ENCODE data around the gene PTP4A2.

PTP4A2 gene

DNA sequence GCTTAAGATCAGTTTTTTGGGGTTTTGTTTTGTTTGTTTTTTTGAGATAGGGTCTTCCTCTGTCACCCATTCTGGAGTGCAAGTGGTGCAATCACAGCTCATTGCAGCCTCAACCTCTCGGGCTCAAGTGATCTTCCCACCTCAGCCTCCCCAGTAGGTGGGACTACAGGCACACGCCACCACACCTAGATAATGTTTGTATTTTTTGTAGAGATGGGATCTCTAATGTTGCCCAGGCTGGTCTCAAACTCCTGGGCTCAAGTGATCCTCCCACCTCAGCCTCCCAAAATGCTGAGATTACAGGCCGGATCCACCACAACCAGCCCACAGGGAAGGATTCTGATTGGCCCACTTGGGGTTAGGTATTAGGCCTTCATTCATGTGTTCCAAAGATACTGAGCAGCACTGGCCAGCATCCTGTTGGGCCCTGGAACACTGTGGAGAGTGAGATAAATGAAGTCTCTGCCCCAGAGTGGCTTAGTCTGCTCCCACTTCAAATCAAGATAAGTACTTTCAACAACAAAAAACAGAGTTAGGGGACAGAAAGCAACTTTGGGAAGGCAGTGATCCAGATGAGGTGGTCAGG, 54.7 kb downstream of the PTP4A2 start:
- no peak for DNase-seq

DNA sequence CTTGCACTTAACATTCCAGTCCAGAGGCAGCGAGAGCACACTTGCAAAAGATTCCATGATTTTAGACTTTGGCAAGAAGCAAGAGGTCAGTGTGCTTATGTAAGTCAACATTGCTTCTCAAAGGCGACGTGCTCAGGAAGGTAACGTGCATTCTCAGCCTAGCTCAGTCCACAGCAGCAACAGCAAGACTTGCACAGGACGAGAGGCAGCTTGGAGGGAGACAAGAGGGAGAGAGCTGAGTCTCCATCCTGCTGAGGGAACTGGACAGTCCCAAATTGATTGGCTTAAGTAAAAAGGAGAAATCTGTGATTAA, 56.5 kb downstream of the PTP4A2 start:
- no peak for DNase-seq

DNA sequence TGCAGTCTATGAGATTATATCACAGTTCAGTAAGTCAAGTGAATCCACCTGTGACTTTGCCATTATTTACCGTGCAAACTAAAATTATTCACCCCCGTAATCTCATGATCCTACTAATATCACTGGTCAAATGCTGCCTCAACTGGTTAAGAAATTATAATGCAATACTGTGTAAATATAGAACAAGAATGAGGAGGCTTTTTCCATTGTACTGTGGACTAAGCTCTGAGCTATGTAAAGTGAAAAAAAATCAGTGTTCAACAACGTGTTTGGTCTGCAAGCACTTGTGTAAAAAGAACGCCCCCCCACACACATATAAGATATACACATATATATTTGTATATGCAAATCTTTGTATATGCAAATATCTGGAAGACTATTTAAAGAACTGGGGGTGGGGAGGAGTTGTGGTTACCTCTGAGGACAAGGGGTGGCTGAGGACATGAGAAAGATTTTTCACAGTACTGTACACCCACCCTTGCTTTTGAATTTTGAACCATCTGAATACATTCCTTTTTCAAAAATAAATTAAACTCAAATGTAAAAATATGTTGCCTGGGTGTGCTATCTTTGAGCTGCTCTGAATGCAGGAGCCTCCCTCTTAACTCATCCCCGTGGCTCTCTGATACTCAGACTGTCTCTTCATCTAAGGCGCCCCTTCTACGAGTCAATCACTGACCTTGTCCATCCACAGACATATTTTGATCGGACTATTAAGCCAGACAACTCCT, 57.0 kb downstream of the PTP4A2 start:
- DNase-seq = no peak

- DNase-seq = no peak
These were observed 58.1 kb downstream of the PTP4A2 start for GRCh38 chr1:31879981-31880608.

DNA sequence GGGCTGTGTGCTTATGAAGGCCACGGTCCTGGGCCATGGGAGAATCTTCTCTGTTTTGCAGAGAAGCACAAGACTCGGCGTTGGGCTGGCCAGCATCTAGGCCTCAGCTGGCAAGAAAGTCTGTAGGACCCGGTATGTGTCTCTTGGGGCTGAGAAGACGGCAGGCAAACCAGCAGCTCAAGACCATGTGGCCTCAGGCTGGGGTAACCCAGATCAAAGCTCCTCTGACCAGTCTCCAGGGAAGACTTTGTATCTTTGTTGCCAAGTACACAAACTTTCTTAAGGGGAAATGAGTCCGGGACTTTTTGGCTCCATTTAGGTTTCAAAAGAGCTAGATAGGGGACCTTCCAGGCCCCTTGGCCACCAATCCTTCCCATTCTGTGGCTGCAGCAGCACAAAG, 60.1 kb downstream of the PTP4A2 start:
- DNase-seq = no peak

DNA sequence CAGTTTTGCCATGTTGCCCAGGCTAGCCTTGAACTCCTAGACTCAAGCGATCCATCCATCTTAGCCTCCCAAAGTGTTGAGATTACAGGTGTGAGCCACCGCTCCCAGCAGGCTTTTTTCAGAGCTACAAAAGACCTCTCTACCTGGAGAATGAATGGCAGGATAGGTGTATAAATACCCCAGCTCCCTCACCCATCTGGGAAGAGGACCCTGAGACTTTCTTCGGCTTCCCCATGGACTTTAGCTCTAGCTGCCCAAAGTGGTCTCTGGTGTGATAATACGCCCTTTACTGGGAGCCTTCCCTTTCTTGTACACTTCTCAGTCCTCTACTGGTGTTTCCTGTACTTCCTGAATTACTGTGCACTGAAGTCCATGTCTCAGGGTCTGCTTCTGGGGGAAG, 60.6 kb downstream of the PTP4A2 start:
- DNase-seq = no peak

DNA sequence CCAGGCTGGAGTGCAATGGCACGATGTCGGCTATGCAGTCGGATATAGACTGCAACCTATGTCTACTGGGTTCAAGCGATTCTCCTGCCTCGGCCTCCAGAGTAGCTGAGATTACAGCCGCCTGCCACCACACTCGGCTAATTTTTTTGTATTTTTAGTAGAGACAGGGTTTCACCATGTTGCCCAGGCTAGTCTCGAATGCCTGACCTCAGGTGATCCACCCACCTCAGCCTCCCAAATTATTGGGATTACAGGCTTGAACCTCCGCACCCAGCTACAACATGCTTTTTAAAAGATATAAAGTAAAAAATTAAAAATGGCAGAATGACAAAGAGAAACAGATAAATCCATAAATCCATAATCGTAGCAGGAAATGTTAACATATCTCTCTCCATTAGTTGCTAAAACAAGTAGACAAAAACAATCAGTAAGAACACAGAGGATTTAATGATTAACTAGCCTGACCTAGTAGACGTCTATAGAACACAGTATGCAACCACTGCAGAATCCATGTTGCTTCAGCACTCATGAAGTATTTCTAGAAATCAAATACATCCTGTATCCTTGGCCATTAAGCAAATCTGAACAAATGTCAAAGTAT, 62.4 kb downstream of the PTP4A2 start:
- DNase-seq = no peak

DNA sequence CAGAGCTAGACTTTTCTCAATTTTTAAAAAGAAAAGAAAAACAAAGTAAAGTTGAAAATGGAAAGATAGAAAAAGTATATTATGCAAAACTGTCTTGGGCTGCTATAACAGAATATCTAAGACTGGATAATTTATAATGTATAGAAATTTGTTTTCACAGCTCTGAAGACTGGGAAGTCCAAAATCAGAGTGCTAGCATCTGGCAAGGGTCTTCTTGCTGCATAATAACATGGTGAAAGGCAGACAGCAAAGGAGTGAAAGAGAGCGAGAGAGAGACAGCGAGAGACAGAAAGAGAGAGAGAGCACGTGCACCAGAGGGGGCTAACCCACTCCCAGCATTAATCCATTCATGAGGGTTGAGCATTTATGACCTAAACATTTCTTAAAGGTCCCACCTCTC, 63.2 kb downstream of the PTP4A2 start:
- no peak for DNase-seq

DNA sequence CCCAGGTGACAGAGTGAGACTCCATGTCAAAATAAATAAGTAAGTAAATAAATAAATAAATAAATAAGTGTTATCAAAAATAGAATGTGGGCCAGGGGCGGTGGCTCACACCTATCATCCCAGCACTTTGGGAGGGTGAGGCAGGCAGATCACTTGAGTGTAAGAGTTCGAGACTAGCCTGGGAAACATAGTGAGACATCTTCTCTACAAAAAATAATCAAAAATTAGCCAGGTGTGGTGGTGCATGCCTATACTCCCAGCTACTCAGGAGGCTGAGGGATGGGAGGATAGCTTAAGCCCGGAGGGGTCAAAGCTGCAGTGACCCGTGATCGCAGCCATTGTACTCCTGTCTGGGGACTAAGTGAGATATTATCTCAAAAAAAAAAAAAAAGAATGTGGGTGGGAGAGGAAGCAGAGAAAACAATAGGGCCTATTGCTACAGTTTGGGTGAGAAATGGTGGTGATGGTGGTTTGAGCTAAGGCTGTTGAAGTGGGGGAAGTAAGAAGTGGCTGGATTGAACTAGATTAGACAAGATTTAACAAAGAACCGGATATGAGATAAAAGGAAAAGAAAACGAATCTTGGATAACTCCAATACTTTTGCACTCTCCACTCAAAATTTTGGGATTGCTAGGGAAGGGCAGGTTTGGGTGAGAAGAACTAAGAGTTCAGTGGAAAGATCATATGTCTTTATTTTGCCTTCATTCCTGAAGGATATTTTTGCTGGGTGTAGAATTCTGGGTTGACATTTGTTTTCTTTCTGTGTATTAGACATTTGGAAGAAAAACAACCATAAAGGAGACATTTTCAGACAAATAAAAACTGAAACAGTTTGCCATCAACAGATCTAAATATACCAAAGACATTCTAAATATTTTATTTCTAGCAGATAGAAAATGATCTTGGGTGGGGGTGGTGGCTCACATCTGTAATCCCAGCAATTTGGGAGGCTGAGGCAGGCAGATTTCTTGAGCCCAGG, 65.2 kb downstream of the PTP4A2 start:
- no peak for DNase-seq

DNA sequence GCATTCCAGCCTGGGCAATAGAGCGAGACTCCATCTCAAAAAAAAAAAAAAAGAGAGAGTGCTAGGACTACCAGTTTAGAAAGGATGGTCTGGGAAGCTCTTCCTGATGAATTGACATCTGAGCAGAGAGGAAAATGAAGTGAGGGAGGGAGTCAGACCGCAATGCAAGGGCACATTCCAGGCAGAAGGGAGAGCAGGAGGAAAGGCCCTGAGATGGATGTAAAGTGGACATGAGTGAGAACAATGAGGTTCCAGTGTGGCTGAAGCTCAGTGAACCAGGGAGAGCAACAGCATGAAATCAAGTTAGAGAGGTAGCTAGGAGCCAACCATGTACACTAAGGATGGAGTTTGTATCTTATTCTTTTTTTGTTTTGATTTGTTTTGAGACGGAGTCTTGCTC, 66.5 kb downstream of the PTP4A2 start:
- DNase-seq = no peak

GRCh38 chr1:31870086-31870736, 68.0 kb downstream of the PTP4A2 start:
- no peak for DNase-seq

GRCh38 chr1:31869449-31869848, 68.7 kb downstream of the PTP4A2 start:
- no peak for DNase-seq

GRCh38 chr1:31868862-31869261, 69.3 kb downstream of the PTP4A2 start:
- no peak for DNase-seq

GRCh38 chr1:31867546-31867945, 70.6 kb downstream of the PTP4A2 start:
- no peak for DNase-seq

- no peak for DNase-seq
These were observed 71.6 kb downstream of the PTP4A2 start for GRCh38 chr1:31866450-31867032.

- no peak for DNase-seq
These were observed 72.3 kb downstream of the PTP4A2 start for GRCh38 chr1:31865728-31866449.

- DNase-seq = no peak
These were observed 76.1 kb downstream of the PTP4A2 start for GRCh38 chr1:31862071-31862470.

GRCh38 chr1:31861346-31861745, 76.8 kb downstream of the PTP4A2 start:
- DNase-seq = no peak

GRCh38 chr1:31860581-31860980, 77.6 kb downstream of the PTP4A2 start:
- DNase-seq = no peak

- no peak for DNase-seq
These were observed 78.4 kb downstream of the PTP4A2 start for GRCh38 chr1:31859719-31860118.

GRCh38 chr1:31859044-31859443, 79.1 kb downstream of the PTP4A2 start:
- no peak for DNase-seq

All from NCI-H1436 (cell line).